Fibroblast of peridontal ligament (primary cell): ENCODE measurements around the gene FRMPD4.

Experiments used
- DNase-seq: peaks from one replicate; pipeline ENCODE4 v3.0.0-alpha.2; 2010; ENCODE audit errors: extremely low read depth

Gene FRMPD4

DNA sequence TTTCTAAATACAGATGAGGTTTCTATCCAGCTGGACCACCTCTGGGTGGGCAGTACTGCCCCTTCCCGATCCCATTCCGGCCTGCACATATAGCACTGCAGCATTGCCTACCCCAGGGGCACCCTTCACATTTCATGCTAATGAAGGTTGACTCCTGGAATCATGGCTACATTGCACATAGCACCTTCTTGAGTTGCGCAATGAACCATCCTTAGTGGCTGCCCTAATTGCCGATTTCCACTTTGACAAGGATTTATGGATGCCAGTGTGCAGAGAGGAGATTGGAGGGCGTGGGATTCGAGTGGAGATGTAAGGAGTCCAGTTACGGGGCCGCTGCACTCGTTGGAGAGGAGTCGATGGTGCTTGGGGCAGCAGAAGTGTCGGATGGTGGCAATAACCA, 229.0 kb downstream of the FRMPD4 start:
- no peak for DNase-seq

DNA sequence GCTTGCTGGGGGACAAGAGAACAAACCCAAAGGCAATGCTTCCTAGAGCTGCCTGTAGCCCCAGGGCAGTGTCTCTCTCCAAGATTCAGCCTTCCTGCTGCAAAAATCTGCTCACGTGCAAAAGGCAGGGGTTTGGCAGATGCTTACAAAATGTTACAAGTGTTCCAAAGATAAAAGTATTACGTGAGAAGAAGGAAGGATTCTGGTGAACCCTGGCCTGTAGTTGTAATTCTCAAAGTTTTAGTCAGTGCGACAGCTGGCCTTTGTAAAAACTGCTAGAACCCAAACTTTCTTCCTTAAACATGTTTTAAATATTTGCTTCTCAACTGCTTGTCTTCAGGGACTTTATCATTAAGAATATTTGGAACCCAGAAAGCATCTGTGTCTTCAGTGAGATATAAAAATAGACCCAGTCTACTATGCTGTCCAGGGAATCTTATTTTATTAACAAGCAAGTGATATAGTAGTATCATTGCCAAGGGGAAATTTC, 232.3 kb downstream of the FRMPD4 start:
- peak; percentile 45 for DNase-seq

GRCh38 chrX:12372111-12372510, 233.8 kb downstream of the FRMPD4 start:
- no peak for DNase-seq

DNA sequence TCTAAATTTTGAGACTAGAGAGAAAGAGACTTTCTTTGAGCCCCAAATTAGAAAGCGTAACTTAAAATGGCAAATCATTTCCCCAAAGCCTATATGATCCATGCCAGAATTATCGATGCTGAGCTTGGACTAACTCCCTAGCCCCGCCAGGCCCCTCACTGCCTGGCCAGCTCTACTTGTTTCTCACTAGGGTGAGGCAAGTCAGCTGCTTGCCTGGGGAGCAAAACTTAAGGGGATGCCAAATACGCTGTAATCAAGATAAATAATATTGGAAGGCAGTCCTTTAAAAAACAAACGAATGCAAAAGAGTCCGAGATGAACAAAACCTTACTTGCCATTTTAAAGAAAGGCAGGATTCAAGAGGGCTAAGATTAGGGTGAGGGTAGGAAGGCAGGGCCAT, 236.0 kb downstream of the FRMPD4 start:
- DNase-seq, result no peak

DNA sequence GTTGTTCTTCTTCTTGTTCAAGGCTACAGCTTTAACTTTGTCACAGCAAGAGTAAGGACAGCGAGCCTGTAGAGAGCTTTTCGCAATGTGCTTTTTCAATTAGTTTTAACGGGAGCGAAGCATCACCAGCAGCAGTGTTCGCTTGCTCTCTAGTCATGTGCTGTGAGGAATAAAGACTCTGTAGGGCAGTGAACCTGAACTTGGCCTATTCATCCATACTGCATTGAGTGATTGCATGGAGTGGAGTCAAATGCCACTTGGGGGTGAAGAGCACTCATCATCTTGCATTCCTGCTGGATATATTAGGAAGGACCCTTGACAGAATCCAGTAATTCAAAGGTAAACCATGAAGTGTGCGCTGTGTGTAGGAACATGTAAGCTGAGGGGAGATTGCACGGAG, 240.0 kb downstream of the FRMPD4 start:
- no peak for DNase-seq

- DNase-seq, result no peak
Measured at GRCh38 chrX:12378706-12379105, 240.4 kb downstream of the FRMPD4 start.

- DNase-seq, result peak; percentile 42
Measured at GRCh38 chrX:12379671-12380070, 241.4 kb downstream of the FRMPD4 start.

DNA sequence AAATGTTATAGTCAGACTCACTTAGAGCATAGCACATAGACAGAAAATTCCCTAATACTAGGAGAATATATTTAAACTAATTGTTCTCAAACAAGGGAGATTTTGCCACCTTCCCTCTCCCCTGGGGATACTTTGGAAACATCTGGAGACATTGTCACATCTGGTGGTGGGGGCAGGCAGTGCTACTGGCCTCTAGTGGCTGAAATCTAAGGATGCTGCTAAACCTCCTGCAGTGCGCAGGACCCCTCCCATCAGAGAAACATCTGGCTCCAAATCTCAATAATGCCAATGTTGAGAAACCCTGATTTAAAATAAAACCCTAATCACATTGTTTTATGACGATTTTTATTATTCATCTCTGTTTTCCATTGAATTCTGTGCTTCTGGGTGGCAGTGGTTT, 244.9 kb downstream of the FRMPD4 start:
- no peak for DNase-seq

- peak; percentile 61 for DNase-seq
Measured at GRCh38 chrX:12390301-12390700, 252.0 kb downstream of the FRMPD4 start.

GRCh38 chrX:12396584-12396983, 258.3 kb downstream of the FRMPD4 start:
- DNase-seq, result no peak

DNA sequence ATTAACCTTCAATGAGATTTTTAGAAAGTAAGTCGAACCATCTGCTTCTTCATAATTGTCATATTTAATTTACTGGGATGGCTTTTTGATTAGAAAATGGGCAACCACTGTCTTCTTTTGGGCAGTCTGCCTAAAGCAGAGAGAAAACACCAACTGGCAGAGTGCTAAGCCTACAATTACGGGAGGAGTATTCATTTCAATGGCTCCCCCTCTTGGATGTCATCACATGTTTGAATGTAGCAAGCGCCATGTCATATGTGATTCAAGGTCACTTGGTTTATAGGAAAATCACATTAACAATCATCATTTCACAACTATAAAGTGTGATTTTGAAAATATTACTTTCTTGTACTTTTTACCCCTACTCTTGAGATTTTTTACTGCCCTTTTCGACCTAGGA, 261.9 kb downstream of the FRMPD4 start:
- no peak for DNase-seq

DNA sequence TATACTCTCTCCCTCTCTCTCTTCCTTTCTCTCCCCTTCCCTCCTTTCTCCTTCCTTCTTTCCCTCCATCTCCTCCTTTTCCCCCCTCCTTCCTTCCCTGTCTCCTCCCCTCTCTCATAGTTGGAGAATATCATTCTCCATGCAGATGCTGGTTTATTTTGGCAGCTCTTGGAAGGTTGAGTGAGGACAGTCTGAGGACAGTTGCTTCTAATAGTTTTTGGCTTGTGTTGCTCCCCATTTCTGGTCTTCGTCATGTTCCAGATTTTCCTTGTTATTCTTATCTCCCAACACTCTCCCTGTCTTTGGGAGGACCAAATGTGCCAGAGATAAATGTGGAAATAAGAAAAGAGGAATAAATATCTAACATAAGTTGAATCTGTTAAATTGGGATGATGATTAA, 263.0 kb downstream of the FRMPD4 start:
- DNase-seq, result no peak

DNA sequence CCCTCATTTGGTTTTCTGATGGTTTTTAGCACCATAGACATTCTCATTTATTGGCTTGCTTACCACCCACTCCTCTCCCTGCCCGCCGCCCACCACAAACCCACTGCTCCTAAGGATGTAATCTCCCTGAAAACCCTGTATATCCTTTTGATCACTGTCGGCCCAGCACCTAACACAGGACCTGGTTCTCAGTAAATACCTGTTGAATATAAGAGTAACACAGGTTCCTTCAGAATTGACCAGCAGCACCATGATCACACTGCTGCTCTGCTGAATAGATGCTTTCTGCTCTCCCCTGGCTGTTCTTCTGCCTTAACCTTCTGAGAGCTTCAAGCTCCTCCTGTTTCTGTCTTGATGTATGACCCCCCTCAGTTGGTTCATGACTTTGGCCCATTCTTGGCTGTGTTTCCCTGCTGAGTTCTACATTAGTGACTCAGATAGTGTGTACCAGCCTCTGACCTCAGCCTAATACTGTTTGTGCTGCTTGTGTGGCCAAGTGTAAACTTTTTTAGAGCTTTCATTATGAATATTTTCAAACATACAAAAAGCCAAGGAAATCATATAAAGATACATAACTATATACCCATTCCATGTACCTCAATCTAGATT, 265.3 kb downstream of the FRMPD4 start:
- DNase-seq, result no peak

DNA sequence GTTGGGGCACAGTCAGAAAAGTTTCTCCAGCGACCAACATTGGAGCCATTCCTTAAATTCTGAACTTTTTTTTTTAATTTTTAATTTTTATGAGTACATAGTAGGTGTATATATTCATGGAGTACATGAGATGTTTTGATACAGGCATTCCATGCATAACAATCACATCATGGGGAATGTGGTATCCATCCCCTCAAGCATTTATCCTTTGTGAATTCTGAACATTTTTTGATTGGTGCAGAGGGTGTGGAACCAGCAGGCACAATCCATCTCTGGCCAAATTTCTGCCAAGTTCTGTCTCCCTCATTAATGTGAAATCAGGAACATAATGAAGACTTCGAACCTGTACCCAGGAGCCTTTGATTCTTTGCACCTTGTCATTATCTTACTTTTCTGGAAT, 267.0 kb downstream of the FRMPD4 start:
- no peak for DNase-seq

GRCh38 chrX:12410523-12410922, 272.2 kb downstream of the FRMPD4 start:
- no peak for DNase-seq

- no peak for DNase-seq
Measured at GRCh38 chrX:12411831-12412230, 273.6 kb downstream of the FRMPD4 start.

DNA sequence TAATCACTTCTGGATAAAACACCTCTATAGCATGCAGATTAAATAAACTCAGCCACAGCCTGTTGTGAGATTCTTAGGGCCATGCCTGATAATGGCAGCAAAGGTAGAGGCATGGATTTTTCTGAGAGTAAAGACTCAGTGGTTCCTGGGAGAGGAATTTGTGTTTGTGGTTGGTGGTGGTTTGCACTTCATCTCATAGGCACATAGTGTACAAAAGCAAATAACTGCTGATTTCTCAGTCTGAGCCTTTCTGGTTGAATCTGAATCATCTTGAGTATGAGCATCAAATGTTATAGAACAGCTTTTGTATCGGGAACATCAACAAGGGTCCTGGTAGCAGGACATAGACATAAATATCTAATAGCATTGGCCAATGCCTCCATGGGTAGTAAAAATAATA, 274.3 kb downstream of the FRMPD4 start:
- no peak for DNase-seq

GRCh38 chrX:12419591-12419990, 281.3 kb downstream of the FRMPD4 start:
- no peak for DNase-seq

DNA sequence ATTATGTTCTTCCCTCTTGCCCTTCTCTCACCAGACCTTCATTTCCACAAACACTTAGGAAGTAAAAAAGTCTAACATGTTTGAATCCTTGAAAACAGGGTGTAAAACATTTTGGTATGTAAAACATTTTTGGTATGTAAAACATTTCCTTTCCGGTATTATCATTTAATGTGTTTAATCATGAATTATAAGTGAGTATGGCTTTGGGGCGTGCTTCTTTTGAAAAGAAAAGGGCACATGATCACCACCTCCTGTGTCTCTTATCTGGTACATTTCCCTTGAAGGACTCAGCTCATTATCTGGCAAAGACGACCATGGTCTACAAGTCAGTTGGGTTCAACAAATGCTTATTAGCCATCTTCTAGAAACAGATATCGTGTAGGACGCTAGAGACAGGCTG, 283.6 kb downstream of the FRMPD4 start:
- DNase-seq, result no peak

DNA sequence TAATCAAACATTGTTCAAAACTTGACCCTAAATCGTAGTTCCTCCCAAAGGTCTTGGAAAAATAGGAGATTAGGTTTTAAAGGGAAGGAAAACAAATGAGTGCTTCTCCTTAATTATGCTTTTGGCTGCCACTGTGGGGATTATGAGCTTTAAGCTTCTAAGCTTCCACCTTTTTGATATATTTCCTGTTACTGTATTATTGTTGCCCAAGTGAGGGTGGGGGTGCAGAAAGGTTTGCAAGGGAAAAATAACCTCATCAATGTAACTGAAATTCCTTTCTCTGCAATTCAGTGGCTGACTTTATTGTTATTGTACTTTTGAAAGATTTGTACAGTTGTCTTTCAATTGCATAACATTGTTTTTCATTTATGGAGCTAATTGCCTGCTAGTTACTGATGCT, 285.1 kb downstream of the FRMPD4 start:
- DNase-seq, result no peak

GRCh38 chrX:12425496-12425895, 287.2 kb downstream of the FRMPD4 start:
- DNase-seq, result no peak

GRCh38 chrX:12426420-12426819, 288.1 kb downstream of the FRMPD4 start:
- no peak for DNase-seq

- DNase-seq, result no peak
Measured at GRCh38 chrX:12434493-12434892, 296.2 kb downstream of the FRMPD4 start.

- no peak for DNase-seq
Measured at GRCh38 chrX:12439416-12439815, 301.1 kb downstream of the FRMPD4 start.
